OCI-LY1 (cell line): ENCODE data around the gene KDM7A.

ENCODE experiments used
- H2AFZ ChIP-seq: fragments of 200-600 bp; sonication (generic), shearing (Covaris generic); 2 replicates; pipeline ENCODE4 v1.6.0; 2014; ENCODE audit warnings: antibody characterized with exemption, mild to moderate bottlenecking, low read length
- H3F3A ChIP-seq: fragments of 200-600 bp; sonication (generic), shearing (Covaris generic); 2 replicates; pipeline ENCODE4 v1.6.0; 2014; ENCODE audit warnings: mild to moderate bottlenecking, antibody characterized with exemption, low read length, moderate library complexity; ENCODE audit not compliant: insufficient read depth
- H3K27ac ChIP-seq: fragments of 200-600 bp; sonication (generic); 2 replicates; pipeline ENCODE4 v1.5.1; 2014; ENCODE audit warnings: low read length, mixed run types, mild to moderate bottlenecking, low read depth; ENCODE audit not compliant: poor library complexity, severe bottlenecking
- H3K27me3 ChIP-seq: fragments of 200-600 bp; sonication (generic); 2 replicates; pipeline ENCODE4 v1.6.0; 2014; ENCODE audit warnings: antibody characterized with exemption, mild to moderate bottlenecking, low read length, moderate library complexity; ENCODE audit not compliant: insufficient read depth
- H3K36me3 ChIP-seq: fragments of 200-600 bp; sonication (generic); 2 replicates; pipeline ENCODE4 v1.6.1; 2014; ENCODE audit warnings: mild to moderate bottlenecking, antibody characterized with exemption, low read length, moderate library complexity, mixed read lengths; ENCODE audit not compliant: insufficient read depth
- H3K4me1 ChIP-seq: fragments of 200-600 bp; sonication (generic); 2 replicates; pipeline ENCODE4 v1.5.1; 2014; ENCODE audit warnings: mild to moderate bottlenecking, low read length, moderate library complexity; ENCODE audit not compliant: insufficient read depth, severe bottlenecking
- H3K4me2 ChIP-seq: fragments of 200-600 bp; sonication (generic), shearing (Covaris generic); 2 replicates; pipeline ENCODE4 v1.6.1; 2014; ENCODE audit warnings: low read length
- H3K4me3 ChIP-seq: fragments of 200-600 bp; sonication (generic); 2 replicates; pipeline ENCODE4 v1.5.1; 2014; ENCODE audit warnings: low read length, low read depth, mild to moderate bottlenecking, mixed read lengths; ENCODE audit not compliant: poor library complexity, severe bottlenecking
- H3K79me2 ChIP-seq: fragments of 200-600 bp; shearing (Covaris generic); 2 replicates; pipeline ENCODE4 v1.6.1; 2016; ENCODE audit warnings: mixed run types, low read length, mixed read lengths; ENCODE audit not compliant: insufficient read depth
- H3K9ac ChIP-seq: fragments of 200-600 bp; sonication (generic), shearing (Covaris generic); 2 replicates; pipeline ENCODE4 v1.6.1; 2014; ENCODE audit warnings: mild to moderate bottlenecking, low read length, mixed read lengths
- H3K9me2 ChIP-seq: fragments of 200-600 bp; sonication (generic), shearing (Covaris generic); 2 replicates; pipeline ENCODE4 v1.6.1; 2014; ENCODE audit warnings: low read depth, mild to moderate bottlenecking, low read length, mixed read lengths
- H3K9me3 ChIP-seq: fragments of 200-600 bp; shearing (Covaris generic); 2 replicates; pipeline ENCODE4 v1.6.1; 2014; ENCODE audit warnings: low read length, mixed read lengths
- H4K20me1 ChIP-seq: fragments of 200-600 bp; sonication (generic), shearing (Covaris generic); 2 replicates; pipeline ENCODE4 v1.6.0; 2016; ENCODE audit warnings: mild to moderate bottlenecking, low read length; ENCODE audit not compliant: insufficient read depth
- EZH2 ChIP-seq: fragments of 200-600 bp; sonication (generic), shearing (Covaris generic); IDR thresholded peaks from 2 replicates; pipeline ENCODE4 v1.8.0; 2017; ENCODE audit warnings: borderline replicate concordance, mixed run types, mild to moderate bottlenecking, antibody characterized with exemption, low read length, moderate library complexity, mixed read lengths
- TF ChIP-seq, protein P1 (sequence below): fragments of 200-600 bp; sonication (generic), shearing (Covaris generic); IDR thresholded peaks from 2 replicates; pipeline ENCODE4 v1.5.1; 2017; ENCODE audit warnings: mild to moderate bottlenecking, antibody characterized with exemption, low read length, moderate library complexity, mixed read lengths

KDM7A gene

DNA sequence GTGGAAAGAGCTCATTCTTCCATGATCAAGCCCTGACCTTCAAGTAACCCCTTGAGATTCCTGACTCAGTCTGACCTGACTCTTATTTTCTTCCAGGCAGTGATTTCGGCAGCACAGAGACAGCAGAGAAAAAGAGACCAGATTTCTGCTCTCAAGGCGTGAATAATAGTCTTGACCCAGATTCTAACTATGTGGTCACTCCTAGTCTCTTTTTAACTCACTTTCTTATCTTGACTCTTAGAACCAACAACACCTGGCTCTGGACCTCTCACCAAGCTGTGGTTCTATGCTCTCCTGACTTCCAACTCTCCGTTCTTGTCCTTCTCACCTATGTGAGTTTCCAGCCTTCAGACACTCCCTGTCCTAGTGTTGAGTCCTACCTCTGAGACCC, 36.9 kb upstream of the KDM7A start:
- Histone ChIP-seq H3K4me2 (no peak overlapping the region), H3K9ac (no peak overlapping the region), H3K27me3 (peaks cover 7% of the 10 kb centered on the region; the same call in 1 of the 2 replicates), H2AFZ (no peak overlapping the region), H3K9me3 (peaks cover 6% of the 10 kb centered on the region; the same call in 1 of the 2 replicates), H3F3A (no peaks in the 10 kb centered on the region), H3K79me2 (no peaks in the 10 kb centered on the region), H3K27ac (no peak overlapping the region), H3K9me2 (no peaks in the 10 kb centered on the region), H4K20me1 (no peaks in the 10 kb centered on the region), H3K4me3 (no peak overlapping the region), H3K4me1 (peaks cover 13% of the 10 kb centered on the region), H3K36me3 (no peaks in the 10 kb centered on the region)
- no peak for TF ChIP-seq EZH2
- TF ChIP-seq, protein P1, sequence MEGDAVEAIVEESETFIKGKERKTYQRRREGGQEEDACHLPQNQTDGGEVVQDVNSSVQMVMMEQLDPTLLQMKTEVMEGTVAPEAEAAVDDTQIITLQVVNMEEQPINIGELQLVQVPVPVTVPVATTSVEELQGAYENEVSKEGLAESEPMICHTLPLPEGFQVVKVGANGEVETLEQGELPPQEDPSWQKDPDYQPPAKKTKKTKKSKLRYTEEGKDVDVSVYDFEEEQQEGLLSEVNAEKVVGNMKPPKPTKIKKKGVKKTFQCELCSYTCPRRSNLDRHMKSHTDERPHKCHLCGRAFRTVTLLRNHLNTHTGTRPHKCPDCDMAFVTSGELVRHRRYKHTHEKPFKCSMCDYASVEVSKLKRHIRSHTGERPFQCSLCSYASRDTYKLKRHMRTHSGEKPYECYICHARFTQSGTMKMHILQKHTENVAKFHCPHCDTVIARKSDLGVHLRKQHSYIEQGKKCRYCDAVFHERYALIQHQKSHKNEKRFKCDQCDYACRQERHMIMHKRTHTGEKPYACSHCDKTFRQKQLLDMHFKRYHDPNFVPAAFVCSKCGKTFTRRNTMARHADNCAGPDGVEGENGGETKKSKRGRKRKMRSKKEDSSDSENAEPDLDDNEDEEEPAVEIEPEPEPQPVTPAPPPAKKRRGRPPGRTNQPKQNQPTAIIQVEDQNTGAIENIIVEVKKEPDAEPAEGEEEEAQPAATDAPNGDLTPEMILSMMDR, result no peak

DNA sequence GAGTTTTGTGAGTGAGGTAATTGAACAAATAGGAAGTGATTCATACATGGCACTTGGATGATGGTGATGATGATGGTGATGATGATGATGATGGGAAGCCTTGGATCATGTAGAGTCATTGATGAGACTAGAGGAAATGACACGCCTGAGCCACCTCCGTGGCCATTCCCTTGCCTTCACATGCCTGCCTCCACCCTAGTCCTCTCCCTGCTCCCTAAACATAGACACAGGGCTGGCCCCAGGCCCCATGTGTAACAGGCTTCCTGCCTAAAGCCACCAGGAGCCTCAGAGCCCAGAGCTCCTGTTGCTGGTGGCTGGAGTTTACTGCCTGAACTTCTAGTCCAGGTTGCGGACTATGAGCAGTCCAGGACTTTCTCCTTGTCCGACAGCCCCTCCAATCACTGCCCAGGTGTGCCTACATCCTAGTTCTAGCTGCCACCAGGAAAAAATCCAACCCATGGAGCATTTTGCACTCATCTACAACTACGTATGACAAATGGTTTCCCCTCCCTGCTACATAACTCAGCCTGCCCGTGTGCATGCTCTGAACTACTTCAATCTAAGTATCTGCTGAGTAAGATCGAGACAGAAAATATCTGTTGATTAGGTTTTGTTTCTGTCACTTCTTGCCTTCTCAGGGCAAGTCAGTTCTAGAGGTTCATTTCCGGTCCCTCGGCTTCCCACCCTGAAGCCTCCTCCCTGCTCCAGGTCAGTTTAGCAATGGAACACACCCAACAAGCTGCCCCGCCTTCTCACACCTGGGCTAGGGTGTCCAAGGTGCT, 35.5 kb upstream of the KDM7A start:
- H3K4me1 ChIP-seq, result peaks cover 13% of the 10 kb centered on the region
- no peak overlapping the region for H3K4me2 ChIP-seq
- no peaks in the 10 kb centered on the region for H3F3A ChIP-seq
- H3K27ac ChIP-seq, result no peak overlapping the region
- H3K4me3 ChIP-seq, result no peak overlapping the region
- H3K27me3 ChIP-seq, result peaks cover 14% of the 10 kb centered on the region; the same call in 1 of the 2 replicates
- no peaks in the 10 kb centered on the region for H3K79me2 ChIP-seq
- H4K20me1 ChIP-seq, result no peaks in the 10 kb centered on the region
- H3K9me3 ChIP-seq, result no peaks in the 10 kb centered on the region
- no peak overlapping the region for H3K9ac ChIP-seq
- no peak overlapping the region for H2AFZ ChIP-seq
- TF ChIP-seq EZH2, result no peak
- TF ChIP-seq, protein P1, result no peak
- H3K36me3 ChIP-seq, result no peaks in the 10 kb centered on the region
- no peaks in the 10 kb centered on the region for H3K9me2 ChIP-seq

GRCh38 chr7:140211698-140212097, 34.9 kb upstream of the KDM7A start:
- H3K9ac ChIP-seq, result no peak overlapping the region
- no peak overlapping the region for H3K4me2 ChIP-seq
- H3K79me2 ChIP-seq, result no peaks in the 10 kb centered on the region
- no peak overlapping the region for H2AFZ ChIP-seq
- H3K9me2 ChIP-seq, result no peaks in the 10 kb centered on the region
- TF ChIP-seq, protein P1, result no peak
- TF ChIP-seq EZH2, result no peak
- H3K4me1 ChIP-seq, result peaks cover 13% of the 10 kb centered on the region
- H3K9me3 ChIP-seq, result no peaks in the 10 kb centered on the region
- H3K27ac ChIP-seq, result no peak overlapping the region
- H3K36me3 ChIP-seq, result no peaks in the 10 kb centered on the region
- H4K20me1 ChIP-seq, result no peaks in the 10 kb centered on the region
- no peaks in the 10 kb centered on the region for H3F3A ChIP-seq
- peaks cover 17% of the 10 kb centered on the region; the same call in 1 of the 2 replicates for H3K27me3 ChIP-seq
- no peak overlapping the region for H3K4me3 ChIP-seq
